ENCODE results near the gene BIRC6.

DNA sequence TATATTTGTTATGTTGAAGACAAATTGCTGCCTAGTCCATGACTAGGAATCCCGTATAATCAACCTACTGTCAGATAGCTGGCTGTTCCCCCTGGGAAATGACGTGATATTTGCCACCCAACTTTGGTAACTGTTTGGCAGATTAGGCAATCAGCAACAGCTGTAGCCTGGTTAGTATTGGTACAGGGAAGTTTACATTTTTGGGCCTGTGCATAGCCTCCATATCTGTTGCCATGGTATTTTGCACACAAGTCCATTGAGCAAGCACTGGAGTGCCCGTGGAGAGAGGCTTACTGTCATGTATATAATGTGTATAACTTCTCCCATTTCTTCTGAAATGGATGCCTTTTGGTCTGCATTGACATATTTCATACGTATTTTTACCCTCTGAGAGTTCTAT lies 27.7 kb downstream of the BIRC6 start:
- no peak for TF ChIP-seq POLR2A (IDR thresholded peaks at IDR 0.05)
- TF ChIP-seq, protein P1, sequence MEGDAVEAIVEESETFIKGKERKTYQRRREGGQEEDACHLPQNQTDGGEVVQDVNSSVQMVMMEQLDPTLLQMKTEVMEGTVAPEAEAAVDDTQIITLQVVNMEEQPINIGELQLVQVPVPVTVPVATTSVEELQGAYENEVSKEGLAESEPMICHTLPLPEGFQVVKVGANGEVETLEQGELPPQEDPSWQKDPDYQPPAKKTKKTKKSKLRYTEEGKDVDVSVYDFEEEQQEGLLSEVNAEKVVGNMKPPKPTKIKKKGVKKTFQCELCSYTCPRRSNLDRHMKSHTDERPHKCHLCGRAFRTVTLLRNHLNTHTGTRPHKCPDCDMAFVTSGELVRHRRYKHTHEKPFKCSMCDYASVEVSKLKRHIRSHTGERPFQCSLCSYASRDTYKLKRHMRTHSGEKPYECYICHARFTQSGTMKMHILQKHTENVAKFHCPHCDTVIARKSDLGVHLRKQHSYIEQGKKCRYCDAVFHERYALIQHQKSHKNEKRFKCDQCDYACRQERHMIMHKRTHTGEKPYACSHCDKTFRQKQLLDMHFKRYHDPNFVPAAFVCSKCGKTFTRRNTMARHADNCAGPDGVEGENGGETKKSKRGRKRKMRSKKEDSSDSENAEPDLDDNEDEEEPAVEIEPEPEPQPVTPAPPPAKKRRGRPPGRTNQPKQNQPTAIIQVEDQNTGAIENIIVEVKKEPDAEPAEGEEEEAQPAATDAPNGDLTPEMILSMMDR (IDR thresholded peaks at IDR 0.05), result no peak
